ENCODE results near the gene PLCL2. TPM values are rescaled to one million over a fixed set of nuclear protein-coding genes. Genes with fewer than 3 reads are reported as not detected.

Gene PLCL2
- total RNA-seq, 2 experiments from 2014 or later = 53.2 to 58.0 TPM

GRCh38 chr3:16846373-16847080, 38.2 kb upstream of the PLCL2 start:
- Mint-ChIP-seq H3K27me3 (peaks cover 2% of the 10 kb centered on the region), H3K9me3 (peaks cover 2% of the 10 kb centered on the region), H3K4me3 (no peak overlapping the region), H3K27ac (no peak overlapping the region), H3K4me1 (peaks cover 39% of the 10 kb centered on the region), H3K36me3 (peaks cover 3% of the 10 kb centered on the region)
- DNase-seq = no peak
- POLR2A ChIA-PET = no interaction called here
- ATAC-seq (ENCODE audit: low read depth) = no peak

- peaks cover 26% of the 10 kb centered on the region for H3K4me1 Mint-ChIP-seq
- POLR2A ChIA-PET = interaction anchor here (1.9 kb wide), 1 partner anchor 14 kb away, joined by 5 read pairs; no protein-coding TSS in a partner anchor
- H3K27ac Mint-ChIP-seq = no peak overlapping the region
- peaks cover 2% of the 10 kb centered on the region for H3K27me3 Mint-ChIP-seq
- H3K9me3 Mint-ChIP-seq = peaks cover 2% of the 10 kb centered on the region
- H3K36me3 Mint-ChIP-seq = peaks cover 3% of the 10 kb centered on the region
- DNase-seq (no peak), ATAC-seq (ENCODE audit: low read depth) (no peak)
- H3K4me3 Mint-ChIP-seq = no peak overlapping the region
These were observed 36.7 kb upstream of the PLCL2 start for GRCh38 chr3:16848007-16848406.

GRCh38 chr3:16849229-16849628, 35.5 kb upstream of the PLCL2 start:
- peak overlapping the region; percentile 60 for H3K27ac Mint-ChIP-seq
- POLR2A ChIA-PET = interaction anchor here (0.7 to 1.9 kb wide), 5 partner anchors 11 to 1896 kb away, joined by 3 to 12 read pairs (median 3); partner anchors contain the start of gene PLCL2
- H3K4me3 Mint-ChIP-seq = peak overlapping the region; percentile 59
- H3K4me1 Mint-ChIP-seq = peaks cover 16% of the 10 kb centered on the region
- ATAC-seq (ENCODE audit: low read depth) = peak; percentile 88
- peak; percentile 49 for DNase-seq
- peaks cover 2% of the 10 kb centered on the region for H3K9me3 Mint-ChIP-seq
- H3K36me3 Mint-ChIP-seq = peaks cover 3% of the 10 kb centered on the region
- peaks cover 2% of the 10 kb centered on the region for H3K27me3 Mint-ChIP-seq

GRCh38 chr3:16849795-16850194, 35.0 kb upstream of the PLCL2 start:
- Mint-ChIP-seq H3K27me3 (peaks cover 2% of the 10 kb centered on the region), H3K36me3 (peaks cover 3% of the 10 kb centered on the region), H3K9me3 (peaks cover 2% of the 10 kb centered on the region), H3K27ac (peak overlapping the region; percentile 60), H3K4me3 (peak overlapping the region; percentile 59), H3K4me1 (peaks cover 16% of the 10 kb centered on the region)
- ATAC-seq (ENCODE audit: low read depth) = peak; percentile 24
- POLR2A ChIA-PET = interaction anchor here (0.7 to 1.9 kb wide), 4 partner anchors 12 to 38 kb away, joined by 3 to 12 read pairs (median 4); partner anchors contain the start of gene PLCL2
- DNase-seq = no peak

GRCh38 chr3:16855497-16855896, 29.3 kb upstream of the PLCL2 start:
- POLR2A ChIA-PET = no interaction called here
- Mint-ChIP-seq H3K36me3 (no peaks in the 10 kb centered on the region), H3K27me3 (no peaks in the 10 kb centered on the region), H3K4me1 (no peaks in the 10 kb centered on the region), H3K27ac (no peak overlapping the region), H3K4me3 (no peak overlapping the region), H3K9me3 (no peaks in the 10 kb centered on the region)
- no peak for DNase-seq
- ATAC-seq (ENCODE audit: low read depth) = no peak

- Mint-ChIP-seq H3K36me3 (no peaks in the 10 kb centered on the region), H3K4me1 (no peaks in the 10 kb centered on the region), H3K9me3 (no peaks in the 10 kb centered on the region), H3K4me3 (no peak overlapping the region), H3K27me3 (no peaks in the 10 kb centered on the region), H3K27ac (no peak overlapping the region)
- ATAC-seq (ENCODE audit: low read depth) = no peak
- POLR2A ChIA-PET = no interaction called here
- no peak for DNase-seq
These were observed 24.5 kb upstream of the PLCL2 start for GRCh38 chr3:16860234-16860633.

GRCh38 chr3:16861432-16861831, 23.3 kb upstream of the PLCL2 start:
- DNase-seq (no peak), ATAC-seq (ENCODE audit: low read depth) (no peak)
- H3K4me3 Mint-ChIP-seq = no peak overlapping the region
- POLR2A ChIA-PET = interaction anchor here (1.2 kb wide), 2 partner anchors 12 to 23 kb away, joined by 3 to 5 read pairs; no protein-coding TSS in a partner anchor
- H3K27ac Mint-ChIP-seq = no peak overlapping the region
- peaks cover under 1% of the 10 kb centered on the region for H3K4me1 Mint-ChIP-seq
- no peaks in the 10 kb centered on the region for H3K9me3 Mint-ChIP-seq
- no peaks in the 10 kb centered on the region for H3K27me3 Mint-ChIP-seq
- no peaks in the 10 kb centered on the region for H3K36me3 Mint-ChIP-seq

GRCh38 chr3:16864610-16865313, 20.0 kb upstream of the PLCL2 start:
- Mint-ChIP-seq H3K27ac (no peak overlapping the region), H3K4me1 (peaks cover 7% of the 10 kb centered on the region), H3K4me3 (no peak overlapping the region), H3K27me3 (peaks cover 11% of the 10 kb centered on the region), H3K9me3 (no peaks in the 10 kb centered on the region), H3K36me3 (no peaks in the 10 kb centered on the region)
- no peak for ATAC-seq (ENCODE audit: low read depth)
- POLR2A ChIA-PET = no interaction called here
- no peak for DNase-seq

- H3K27ac Mint-ChIP-seq = no peak overlapping the region
- POLR2A ChIA-PET = no interaction called here
These were observed 19.4 kb upstream of the PLCL2 start for GRCh38 chr3:16865335-16865734.

GRCh38 chr3:16866571-16866970, 18.2 kb upstream of the PLCL2 start:
- POLR2A ChIA-PET = no interaction called here
- H3K27me3 Mint-ChIP-seq = peaks cover 14% of the 10 kb centered on the region
- H3K4me3 Mint-ChIP-seq = no peak overlapping the region
- H3K27ac Mint-ChIP-seq = no peak overlapping the region
- no peaks in the 10 kb centered on the region for H3K36me3 Mint-ChIP-seq
- H3K9me3 Mint-ChIP-seq = no peaks in the 10 kb centered on the region
- no peak for DNase-seq
- H3K4me1 Mint-ChIP-seq = peaks cover 7% of the 10 kb centered on the region
- peak; percentile 60 for ATAC-seq (ENCODE audit: low read depth)

More at GRCh38 chr3:16865335-16865734, 19.4 kb upstream of the PLCL2 start:
- ATAC-seq (ENCODE audit: low read depth) (no peak), DNase-seq (no peak)
- H3K4me3 Mint-ChIP-seq = no peak overlapping the region
- no peaks in the 10 kb centered on the region for H3K36me3 Mint-ChIP-seq
- peaks cover 14% of the 10 kb centered on the region for H3K27me3 Mint-ChIP-seq
- H3K9me3 Mint-ChIP-seq = no peaks in the 10 kb centered on the region
- H3K4me1 Mint-ChIP-seq = peaks cover 7% of the 10 kb centered on the region

- Mint-ChIP-seq H3K36me3 (no peaks in the 10 kb centered on the region), H3K27ac (no peak overlapping the region)
- POLR2A ChIA-PET = no interaction called here
These were observed 16.2 kb upstream of the PLCL2 start for GRCh38 chr3:16868513-16868912.

GRCh38 chr3:16869261-16870005, 15.3 kb upstream of the PLCL2 start:
- H3K4me3 Mint-ChIP-seq = no peak overlapping the region
- peaks cover 21% of the 10 kb centered on the region for H3K27me3 Mint-ChIP-seq
- H3K4me1 Mint-ChIP-seq = peaks cover 9% of the 10 kb centered on the region
- POLR2A ChIA-PET = no interaction called here
- H3K36me3 Mint-ChIP-seq = no peaks in the 10 kb centered on the region
- H3K27ac Mint-ChIP-seq = no peak overlapping the region
- H3K9me3 Mint-ChIP-seq = no peaks in the 10 kb centered on the region
- DNase-seq = no peak
- ATAC-seq (ENCODE audit: low read depth) = no peak

More at GRCh38 chr3:16868513-16868912, 16.2 kb upstream of the PLCL2 start:
- H3K27me3 Mint-ChIP-seq = peaks cover 18% of the 10 kb centered on the region
- H3K9me3 Mint-ChIP-seq = no peaks in the 10 kb centered on the region
- H3K4me1 Mint-ChIP-seq = peaks cover 9% of the 10 kb centered on the region
- no peak overlapping the region for H3K4me3 Mint-ChIP-seq
- ATAC-seq (ENCODE audit: low read depth) (no peak), DNase-seq (no peak)

Measured in activated naive CD8-positive, alpha-beta T cell treated with anti-CD3 and anti-CD28 coated beads, Interleukin-2, amount 10 ng/mL, durations not matched to agents 7 days and 5 days (primary cell).